ENCODE data around the gene SLC22A23.
A peak's percentile ranks its signal among the peaks of the same experiment; 100 is the strongest.
"Not testable (repeated sequence)": the region's sequence is repeated elsewhere in the genome, so short reads cannot be mapped to it uniquely, and the experiment has no call there.

The SLC22A23 gene

DNA sequence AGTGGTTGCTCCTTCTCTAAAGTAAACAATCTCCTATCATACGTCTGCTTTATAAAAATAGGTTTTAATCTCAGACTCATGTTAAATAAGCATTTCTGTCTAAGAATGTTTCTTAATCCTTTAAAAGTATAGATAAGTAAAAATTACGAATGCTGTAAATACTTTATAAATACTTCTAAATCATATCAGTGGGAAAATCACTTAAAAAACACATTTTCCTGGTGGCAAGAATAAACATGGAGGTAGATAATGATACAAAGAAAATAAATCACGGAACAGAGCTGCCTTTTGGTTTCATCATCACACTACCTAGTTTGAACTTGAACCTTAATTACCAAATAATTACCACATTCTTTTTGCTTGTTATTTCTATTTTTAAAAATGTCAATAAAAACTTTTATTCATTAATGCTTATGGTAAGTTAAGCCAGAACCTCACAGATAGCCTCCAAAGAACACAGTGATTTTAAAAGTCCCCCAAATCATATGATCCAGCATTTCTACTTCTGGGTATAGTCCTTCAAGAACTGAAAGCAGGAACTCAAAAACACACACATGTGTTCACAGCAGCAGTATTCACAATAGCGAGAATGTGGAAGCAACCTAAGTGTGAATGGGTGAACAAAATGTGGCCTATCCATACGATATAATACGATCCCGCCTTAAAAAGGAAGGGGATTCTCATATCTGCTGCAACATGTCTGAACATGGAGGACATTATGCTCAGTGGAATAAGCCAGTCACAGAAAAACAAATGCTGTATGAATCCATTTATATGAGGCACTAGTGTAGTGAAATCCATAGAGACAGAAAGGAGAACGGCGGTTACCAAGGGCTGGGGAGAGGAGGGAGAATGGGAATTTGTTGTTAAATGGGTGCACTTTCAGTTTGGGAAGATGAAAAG, 72.4 kb downstream of the SLC22A23 start:
- no peak for DNase-seq

GRCh38 chr6:3383525-3383924, 73.3 kb downstream of the SLC22A23 start:
- DNase-seq: no peak

GRCh38 chr6:3382326-3383279, 74.2 kb downstream of the SLC22A23 start:
- no peak for DNase-seq

DNA sequence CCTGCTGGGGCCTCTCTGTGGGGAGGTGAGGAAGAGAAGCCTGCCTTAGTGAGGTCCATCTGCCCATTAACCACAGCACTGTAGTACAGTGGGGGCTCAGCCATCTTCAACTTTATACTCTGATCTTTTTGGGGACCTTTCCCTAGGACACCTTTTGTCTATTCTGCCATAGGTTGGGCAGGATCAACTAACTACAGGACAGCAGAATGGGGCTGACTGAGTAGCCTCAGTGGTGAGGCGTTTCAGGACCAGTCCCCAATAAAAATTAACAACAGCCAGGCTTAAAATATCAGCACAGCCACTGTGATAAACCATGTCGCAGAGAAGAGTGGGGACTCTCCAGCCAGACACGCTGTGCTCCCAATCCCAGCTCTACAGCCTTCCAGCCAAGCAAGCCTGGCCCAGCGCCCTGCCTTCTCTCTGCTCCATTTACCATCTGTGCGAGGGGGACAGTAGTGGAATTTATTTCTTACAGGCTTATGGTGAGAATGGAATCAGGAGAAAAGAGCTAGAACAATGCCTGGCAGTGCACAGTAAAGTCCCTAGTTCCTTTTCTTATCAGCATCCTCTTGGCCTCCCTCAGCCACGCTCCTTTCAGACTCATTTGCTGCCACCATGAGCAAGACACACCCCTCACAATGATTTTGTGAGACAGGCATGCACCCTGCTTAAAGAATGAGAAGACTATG, 75.5 kb downstream of the SLC22A23 start:
- no peak for DNase-seq

- peak; percentile 56 for DNase-seq
Measured at GRCh38 chr6:3380344-3381232, 76.3 kb downstream of the SLC22A23 start.

- DNase-seq: no peak
Measured at GRCh38 chr6:3379482-3380060, 77.3 kb downstream of the SLC22A23 start.

DNA sequence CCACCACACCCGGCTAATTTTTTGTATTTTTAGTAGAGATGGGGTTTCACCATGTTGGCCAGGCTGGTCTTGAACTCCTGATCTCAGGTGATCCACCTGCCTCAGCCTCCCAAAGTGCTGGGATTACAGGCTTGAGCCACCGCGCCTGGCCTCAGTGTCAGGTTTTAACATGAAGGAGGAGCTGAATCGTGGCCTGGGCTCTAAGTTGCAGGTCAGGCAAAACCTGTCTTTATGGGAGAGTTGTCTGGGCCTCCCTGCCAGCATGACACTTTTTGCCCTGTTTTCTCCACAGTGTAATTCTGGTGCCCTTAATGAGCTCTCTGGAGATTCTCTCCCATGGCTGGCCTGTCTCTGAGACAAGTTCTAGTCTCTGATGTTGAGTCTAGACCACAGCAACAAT, 78.0 kb downstream of the SLC22A23 start:
- DNase-seq: not testable (repeated sequence)

- not testable (repeated sequence) for DNase-seq
Measured at GRCh38 chr6:3378398-3378782, 78.5 kb downstream of the SLC22A23 start.

GRCh38 chr6:3377536-3378397, 79.1 kb downstream of the SLC22A23 start:
- DNase-seq: no peak

DNA sequence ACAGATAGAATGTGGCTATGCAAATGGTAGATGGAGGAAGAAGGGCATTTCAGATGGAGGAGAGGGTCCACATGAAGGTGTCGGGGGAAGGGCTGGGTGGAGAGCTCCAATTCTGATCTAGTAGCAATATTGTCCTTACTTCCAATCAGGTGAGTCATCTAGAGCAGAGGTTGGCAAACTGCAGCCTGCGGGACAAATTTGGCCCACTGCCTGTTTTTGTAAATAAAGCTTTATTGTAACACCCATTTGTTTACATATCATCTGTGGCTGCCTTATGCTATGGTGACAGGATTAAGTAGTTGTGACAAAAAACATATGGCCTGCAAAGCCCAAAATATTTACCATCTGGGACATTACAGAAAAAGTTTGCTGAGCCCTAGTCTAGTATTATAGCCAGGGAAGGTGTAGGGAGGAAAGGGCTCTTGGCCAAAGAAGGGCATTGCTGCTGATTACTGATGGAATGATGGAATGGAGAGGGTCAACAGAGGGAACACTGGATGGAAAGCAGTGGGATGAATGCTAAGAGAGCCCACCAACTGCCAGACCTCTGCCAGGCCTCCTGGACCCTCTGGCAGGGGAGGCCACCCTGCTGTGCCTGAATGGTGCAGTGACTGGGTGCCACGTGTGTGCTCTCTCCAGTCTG, 79.8 kb downstream of the SLC22A23 start:
- DNase-seq: no peak

GRCh38 chr6:3376064-3376463, 80.8 kb downstream of the SLC22A23 start:
- DNase-seq: no peak

DNA sequence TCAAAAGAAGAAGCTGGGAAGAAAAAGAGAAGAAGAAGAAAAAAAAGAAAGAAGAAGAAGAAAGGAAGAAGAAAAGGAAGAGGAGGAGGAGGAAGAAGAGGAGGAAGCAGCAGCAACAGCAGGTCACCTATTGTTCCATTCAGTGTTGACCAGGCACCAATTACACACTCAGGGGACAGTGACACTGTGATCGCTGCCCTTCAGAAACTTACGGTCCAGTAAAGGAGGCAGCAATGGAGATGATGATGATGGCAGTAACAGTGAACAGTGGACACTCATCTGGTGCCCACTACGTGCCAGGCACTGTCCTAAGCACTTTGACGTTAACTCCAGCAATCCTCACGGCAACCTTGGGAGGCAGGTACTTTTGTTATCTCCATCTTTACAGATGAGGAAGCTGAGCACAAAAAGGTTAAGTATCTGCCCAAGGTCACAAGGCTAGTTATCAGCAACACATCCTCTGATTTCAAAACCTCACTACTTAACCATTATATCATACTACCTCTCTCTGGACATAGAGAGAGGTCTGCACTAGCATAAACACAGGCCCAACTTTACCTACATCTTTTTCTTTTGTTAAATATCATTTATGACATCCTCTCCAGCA, 83.2 kb downstream of the SLC22A23 start:
- DNase-seq: no peak

- no peak for DNase-seq
Measured at GRCh38 chr6:3372912-3373554, 83.8 kb downstream of the SLC22A23 start.

DNA sequence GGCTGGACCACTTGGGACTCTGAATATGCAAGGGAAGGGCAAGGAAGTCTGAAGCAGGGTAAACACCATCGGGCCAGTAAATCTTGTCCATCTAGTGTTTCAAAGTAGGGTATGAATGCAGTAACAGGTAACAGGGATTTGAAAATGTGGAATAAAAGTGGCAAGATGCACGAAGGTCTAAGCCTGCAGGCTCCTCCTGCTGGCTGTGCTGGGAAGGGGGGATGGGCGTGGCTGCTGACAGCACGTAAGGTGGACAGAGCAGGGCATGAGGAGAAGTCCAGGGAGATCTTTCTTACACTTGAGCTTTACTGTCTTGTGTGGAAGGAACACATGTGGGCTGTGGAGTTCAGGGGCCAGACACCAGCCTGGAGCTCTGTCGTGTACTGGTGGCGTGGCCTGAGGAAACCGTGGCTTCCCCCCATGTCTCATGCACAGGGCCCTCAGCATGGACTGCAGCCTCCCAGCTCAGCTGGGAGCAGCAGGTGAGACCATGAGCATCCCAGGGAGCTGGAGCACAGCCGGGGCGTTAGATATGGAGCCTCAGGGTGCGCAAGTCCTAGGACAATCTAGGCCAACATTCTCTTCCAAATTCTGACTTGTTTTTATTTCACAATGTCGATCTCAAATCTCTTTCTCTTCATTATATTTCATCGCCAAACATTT, 84.5 kb downstream of the SLC22A23 start:
- no peak for DNase-seq

DNA sequence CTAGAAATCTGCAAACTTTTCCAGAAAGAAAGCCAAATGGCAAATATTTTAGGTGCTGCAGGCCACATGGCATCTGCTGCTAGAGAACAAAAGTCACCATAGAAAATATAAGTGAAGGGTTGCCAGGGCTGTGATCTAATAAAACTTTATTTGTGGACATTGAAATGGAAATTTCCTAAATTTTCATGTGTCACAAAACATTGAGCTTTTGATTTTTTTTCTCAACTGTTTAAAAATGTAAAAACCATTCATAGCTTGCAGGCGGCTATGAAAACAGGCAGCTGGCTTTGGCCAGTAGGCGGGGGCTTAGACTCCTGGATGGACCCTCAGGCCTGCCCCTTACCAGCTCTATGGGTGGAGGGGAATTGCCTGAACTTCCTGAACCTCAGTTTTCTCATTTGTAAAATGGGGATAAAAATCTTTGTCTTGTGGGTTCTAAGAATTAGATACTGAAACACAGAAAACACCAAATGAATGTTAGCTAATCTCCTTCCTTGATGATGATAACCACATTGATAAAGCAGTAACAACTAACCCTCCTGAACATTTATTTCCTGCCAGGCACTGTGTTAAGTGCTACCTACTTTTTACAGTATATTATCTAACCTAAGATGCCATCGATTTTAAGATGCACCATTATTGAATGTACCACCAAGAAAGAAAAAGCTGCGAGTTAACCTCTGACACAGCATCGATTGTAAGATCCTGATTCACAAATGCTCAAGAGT, 85.5 kb downstream of the SLC22A23 start:
- no peak for DNase-seq

DNA sequence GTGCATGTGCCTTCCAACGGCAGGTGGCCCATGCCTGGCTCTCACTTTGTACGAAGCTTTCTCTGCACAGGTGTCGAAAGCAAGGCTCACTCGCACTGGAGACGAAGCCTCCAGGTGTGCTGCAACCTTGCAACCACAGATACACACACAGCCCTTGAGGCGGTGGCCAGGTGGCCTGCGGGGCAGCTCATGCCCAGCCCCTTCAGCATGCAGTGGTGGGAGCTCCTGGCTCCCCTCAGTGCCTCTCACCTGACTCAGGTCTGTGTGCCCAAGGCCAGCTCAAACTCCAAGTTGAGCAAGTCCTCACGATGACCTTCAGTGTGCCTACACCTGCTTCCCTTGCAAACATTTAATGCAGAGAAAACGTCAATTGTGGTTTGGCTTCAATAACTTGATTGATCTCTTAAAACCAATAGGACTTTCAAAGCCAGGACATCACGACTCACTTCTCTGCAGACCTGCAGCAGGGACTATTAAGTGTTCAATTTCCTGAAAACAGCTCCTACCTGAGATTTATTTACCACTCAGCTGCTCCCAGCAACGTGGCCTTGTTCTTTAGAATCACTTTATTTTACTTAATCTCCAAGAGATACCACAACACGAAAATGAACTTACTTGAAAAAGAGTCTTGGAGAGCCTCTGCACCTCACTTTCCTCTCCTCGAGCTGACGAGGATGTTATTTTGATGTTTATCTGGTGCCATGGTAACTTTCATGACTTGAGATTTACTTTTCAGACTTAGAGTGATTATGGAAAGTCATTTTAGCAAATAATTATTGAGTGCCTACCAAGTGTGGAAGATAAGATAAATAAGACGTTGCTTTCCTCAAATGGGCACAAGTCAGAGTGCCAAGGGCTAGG, 86.3 kb downstream of the SLC22A23 start:
- DNase-seq: peak; percentile 29

DNA sequence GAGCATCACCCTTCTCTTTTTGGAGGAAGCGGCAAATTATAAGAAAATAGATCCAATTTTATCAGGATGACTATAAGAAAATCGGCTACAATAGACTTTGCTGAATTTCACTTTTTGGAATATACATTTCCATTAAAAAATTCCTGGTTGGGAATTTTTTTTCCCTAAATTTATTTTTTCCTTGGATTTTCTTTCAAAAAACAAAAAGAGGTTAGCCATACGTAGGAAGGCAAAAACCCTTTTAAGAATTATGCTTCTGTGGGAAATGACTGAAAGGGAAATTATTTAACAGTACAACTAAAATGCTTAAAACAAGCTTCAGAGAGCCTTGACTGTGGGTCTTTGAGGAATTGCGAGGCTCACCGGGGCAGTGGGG, 86.9 kb downstream of the SLC22A23 start:
- no peak for DNase-seq

Data from NCI-H774 (cell line).